IMR-90 (cell line): Measurements from ENCODE around the gene QRFP. TPM values are rescaled to one million over a fixed set of nuclear protein-coding genes. Genes with fewer than 3 reads are reported as not detected.
A peak's percentile ranks its signal among the peaks of the same experiment; 100 is the strongest.

Experiments used
- ATAC-seq: fragments of 200-7000 bp; cut with Tn5 transposase; 2 replicates; pipeline ENCODE4 v1.9.1; 2020; ENCODE audit warnings: low read depth, mild to moderate bottlenecking, moderate library complexity
- BruUV-seq: library from RNA; stranded (reverse); fragments of 400-500 nt; replicated peaks from 2 replicates; lab custom pipeline; 2021; lab: Mats Ljungman, UMichigan
- CTCF ChIA-PET: fragments of 300-600 bp; formaldehyde crosslinking; extraction: SDS; loops from one replicate; lab custom pipeline; 2021; ENCODE audit warnings: antibody characterized with exemption; lab: Yijun Ruan, JAX
- POLR2A ChIA-PET: fragments of 300-600 bp; sonication (Branson Sonifier 250); formaldehyde crosslinking; loops from one replicate; lab custom pipeline; 2022; ENCODE audit warnings: antibody characterized with exemption; ENCODE audit not compliant: unreplicated experiment; lab: Charles Lee
- DNase-seq: peaks from one replicate; pipeline ENCODE4 v3.0.0; 2013
- H2AFZ ChIP-seq: replicated peaks from 2 replicates; pipeline ENCODE3; 2013; ENCODE audit warnings: low read length, mild to moderate bottlenecking; ENCODE audit not compliant: poor library complexity
- H2AK5ac ChIP-seq: 2 replicates; pipeline ENCODE4 v1.6.1; 2013; ENCODE audit warnings: low read depth, low read length, inconsistent platforms
- H2AK9ac ChIP-seq: replicated peaks from 2 replicates; pipeline ENCODE3; 2013; ENCODE audit warnings: mild to moderate bottlenecking, low read depth, low read length, moderate library complexity; ENCODE audit not compliant: poor library complexity
- H2BK120ac ChIP-seq: 2 replicates; pipeline ENCODE4 v1.6.1; 2013; ENCODE audit warnings: low read depth, low read length, inconsistent platforms
- H2BK15ac ChIP-seq: 3 replicates; pipeline ENCODE4 v1.6.1; 2013; ENCODE audit warnings: low read depth, low read length, inconsistent platforms
- H2BK20ac ChIP-seq: 2 replicates; pipeline ENCODE4 v1.6.1; 2013; ENCODE audit warnings: low read depth, mild to moderate bottlenecking, inconsistent platforms, low read length, moderate library complexity
- H2BK5ac ChIP-seq: 2 replicates; pipeline ENCODE4 v1.6.1; 2013; ENCODE audit warnings: mild to moderate bottlenecking, low read depth, low read length, inconsistent platforms; ENCODE audit not compliant: poor library complexity, severe bottlenecking
- H3K14ac ChIP-seq: replicated peaks from 2 replicates; pipeline ENCODE4 v1.6.1; 2013; ENCODE audit warnings: low read depth, low read length, inconsistent platforms
- H3K18ac ChIP-seq: 2 replicates; pipeline ENCODE4 v1.6.1; 2013; ENCODE audit warnings: low read depth, low read length, control low read depth
- H3K23ac ChIP-seq: 2 replicates; pipeline ENCODE4 v1.6.1; 2013; ENCODE audit warnings: low read depth, low read length, inconsistent platforms
- H3K27ac ChIP-seq: 2 replicates; pipeline ENCODE4 v1.5.1; 2013; ENCODE audit warnings: mild to moderate bottlenecking, control low read depth, low read length; ENCODE audit not compliant: insufficient read depth
- H3K27me3 ChIP-seq: 2 replicates; pipeline ENCODE4 v1.6.1; 2013; ENCODE audit warnings: low read length; ENCODE audit not compliant: control insufficient read depth, insufficient read depth
- H3K36me3 ChIP-seq: 2 replicates; pipeline ENCODE4 v1.6.1; 2013; ENCODE audit warnings: low read length, mixed read lengths; ENCODE audit not compliant: control insufficient read depth, insufficient read depth
- H3K4ac ChIP-seq: 2 replicates; pipeline ENCODE4 v1.6.1; 2013; ENCODE audit warnings: low read depth, low read length, inconsistent platforms
- H3K4me1 ChIP-seq: 2 replicates; pipeline ENCODE4 v1.6.1; 2013; ENCODE audit warnings: low read length, mixed read lengths; ENCODE audit not compliant: control insufficient read depth, insufficient read depth
- H3K4me2 ChIP-seq: 2 replicates; pipeline ENCODE4 v1.6.1; 2013; ENCODE audit warnings: low read depth, mild to moderate bottlenecking, control low read depth, low read length, moderate library complexity
- H3K4me3 ChIP-seq: 2 replicates; pipeline ENCODE4 v1.5.1; 2013; ENCODE audit warnings: low read depth, mild to moderate bottlenecking, control low read depth, low read length, moderate library complexity; ENCODE audit not compliant: insufficient read depth
- H3K56ac ChIP-seq: 2 replicates; pipeline ENCODE4 v1.6.1; 2013; ENCODE audit warnings: low read length, inconsistent platforms; ENCODE audit not compliant: insufficient read depth; ENCODE audit errors: extremely low read depth
- H3K79me1 ChIP-seq, 2 experiments: 2 replicates each; pipeline ENCODE4 v1.6.1; 2013; ENCODE audit warnings: low read length in 2 of 2, inconsistent platforms in 1 of 2, low read depth in 1 of 2
- H3K9ac ChIP-seq: 2 replicates; pipeline ENCODE4 v1.6.1; 2013; ENCODE audit warnings: low read depth, low read length, control low read depth
- H3K9me1 ChIP-seq: 2 replicates; pipeline ENCODE4 v1.6.1; 2013; ENCODE audit warnings: low read length, inconsistent platforms; ENCODE audit not compliant: insufficient read depth
- H3K9me3 ChIP-seq: 2 replicates; pipeline ENCODE4 v1.6.1; 2013; ENCODE audit warnings: low read length; ENCODE audit not compliant: control insufficient read depth, insufficient read depth
- H4K20me1 ChIP-seq: 2 replicates; pipeline ENCODE4 v1.6.1; 2013; ENCODE audit warnings: low read length, inconsistent platforms; ENCODE audit not compliant: insufficient read depth
- H4K5ac ChIP-seq: 2 replicates; pipeline ENCODE4 v1.6.1; 2013; ENCODE audit warnings: mild to moderate bottlenecking, low read depth, low read length, control low read depth
- H4K8ac ChIP-seq, 2 experiments: 2 replicates each; pipeline ENCODE4 v1.6.1; 2013; ENCODE audit warnings: low read depth in 2 of 2, low read length in 2 of 2, control low read depth in 1 of 2, inconsistent platforms in 1 of 2
- H4K91ac ChIP-seq: 2 replicates; pipeline ENCODE4 v1.6.1; 2013; ENCODE audit warnings: low read depth, low read length, inconsistent platforms; ENCODE audit not compliant: insufficient read depth
- BHLHE40 ChIP-seq: fragments of 150-350 bp; IDR thresholded peaks from 2 replicates; pipeline ENCODE4 v1.6.1; 2016; ENCODE audit warnings: mild to moderate bottlenecking, low read depth, low read length
- CEBPB ChIP-seq: IDR thresholded peaks from 2 replicates; pipeline ENCODE4 v1.6.1; 2012; ENCODE audit warnings: low read depth, low read length, improper control_type of control experiment
- CHD1 ChIP-seq: IDR thresholded peaks from 2 replicates; pipeline ENCODE4 v1.6.1; 2012; ENCODE audit warnings: low read depth, low read length, improper control_type of control experiment
- FOS ChIP-seq: fragments of 150-350 bp; IDR thresholded peaks from 2 replicates; pipeline ENCODE4 v1.6.1; 2016; ENCODE audit warnings: low read depth, low read length
- MAFK ChIP-seq: IDR thresholded peaks from 2 replicates; pipeline ENCODE4 v1.6.1; 2012; ENCODE audit warnings: low read depth, low read length, improper control_type of control experiment
- MAZ ChIP-seq: IDR thresholded peaks from 2 replicates; pipeline ENCODE4 v1.6.1; 2012; ENCODE audit warnings: low read depth, mild to moderate bottlenecking, low read length, improper control_type of control experiment, moderate library complexity, borderline replicate concordance
- MXI1 ChIP-seq: IDR thresholded peaks from 2 replicates; pipeline ENCODE4 v1.6.1; 2012; ENCODE audit warnings: low read depth, mild to moderate bottlenecking, low read length, moderate library complexity, borderline replicate concordance
- NFE2L2 ChIP-seq: fragments of 150-350 bp; IDR thresholded peaks from 2 replicates; pipeline ENCODE4 v1.6.1; 2016; ENCODE audit warnings: low read depth, mild to moderate bottlenecking, low read length
- POLR2A ChIP-seq: IDR thresholded peaks from 2 replicates; pipeline ENCODE4 v1.6.1; 2012; ENCODE audit warnings: mild to moderate bottlenecking, low read depth, low read length
- RAD21 ChIP-seq: IDR thresholded peaks from 2 replicates; pipeline ENCODE4 v1.6.1; 2012; ENCODE audit warnings: low read length, improper control_type of control experiment
- RCOR1 ChIP-seq: IDR thresholded peaks from 2 replicates; pipeline ENCODE4 v1.6.1; 2012; ENCODE audit warnings: mild to moderate bottlenecking, low read length, improper control_type of control experiment; ENCODE audit not compliant: insufficient replicate concordance
- RFX5 ChIP-seq: IDR thresholded peaks from 2 replicates; pipeline ENCODE4 v1.8.0; 2012; ENCODE audit warnings: low read depth, mild to moderate bottlenecking, low read length, moderate library complexity
- SMC3 ChIP-seq: fragments of 150-350 bp; IDR thresholded peaks from 2 replicates; pipeline ENCODE4 v1.6.1; 2016; ENCODE audit warnings: low read depth, mild to moderate bottlenecking, antibody characterized with exemption, low read length, moderate library complexity
- WGBS, 2 experiments: methylation state at CpG; one replicate each; pipeline versions ENCODE4 v1.1.5 to v1.1.7; 2013; ENCODE audit warnings: missing lambda C conversion rate in 2 of 2; ENCODE audit not compliant: insufficient read length in 1 of 2; ENCODE audit errors: extremely low coverage in 2 of 2; 5-methylcytosine and 5-hydroxymethylcytosine counted together
- dilution Hi-C: fragments of 300-500 bp; cut with HindIII; formaldehyde crosslinking; loops from one replicate; pipeline ENCODE4 v1.14.3; 2018; ENCODE audit warnings: low sequenced_read_pairs; ENCODE audit not compliant: unreplicated experiment
- in situ Hi-C: fragments of 300-500 bp; cut with MboI; formaldehyde crosslinking; loops from 3 replicates; pipeline ENCODE4 v1.14.3; 2019; ENCODE audit warnings: low sequenced_read_pairs, inconsistent platforms, mixed read lengths
- intact Hi-C: fragments of 100-400 bp; cut with micrococcal nuclease; formaldehyde crosslinking; loops from 2 replicates; pipeline ENCODE4 v1.10.0; 2022
- polyA plus RNA-seq, 3 experiments: library from polyadenylated mRNA; depleted of rRNA; stranded (reverse); fragments of >200 nt; gene quantifications; 2 replicates each; pipeline ENCODE4 v1.2.3, GENCODE V29; 2012; ENCODE audit warnings: low replicate concordance in 1 of 3
- total RNA-seq: library from RNA; depleted of rRNA; stranded (reverse); fragments of >200 nt; gene quantifications from 2 replicates; pipeline ENCODE4 v1.2.3, GENCODE V29; 2012
- TF ChIP-seq, protein P1 (sequence below): fragments of 150-350 bp; IDR thresholded peaks from 2 replicates; pipeline ENCODE4 v1.6.1; 2016; ENCODE audit warnings: low read depth, mild to moderate bottlenecking, low read length, moderate library complexity, borderline replicate concordance
- TF ChIP-seq, protein P2 (sequence below): fragments of 150-350 bp; IDR thresholded peaks from 2 replicates; pipeline ENCODE4 v1.6.1; 2017; ENCODE audit warnings: mild to moderate bottlenecking, antibody characterized with exemption, low read length, low read depth
- TF ChIP-seq, protein P3 (sequence below): conservative IDR thresholded peaks from 2 replicates; pipeline ENCODE4 v1.5.1; 2012; ENCODE audit warnings: mild to moderate bottlenecking, low read depth, low read length, improper control_type of control experiment

The QRFP gene
- total and polyA plus RNA-seq, 2 of the 4 experiments (the other 2 are of a cell fraction) = not detected

DNA sequence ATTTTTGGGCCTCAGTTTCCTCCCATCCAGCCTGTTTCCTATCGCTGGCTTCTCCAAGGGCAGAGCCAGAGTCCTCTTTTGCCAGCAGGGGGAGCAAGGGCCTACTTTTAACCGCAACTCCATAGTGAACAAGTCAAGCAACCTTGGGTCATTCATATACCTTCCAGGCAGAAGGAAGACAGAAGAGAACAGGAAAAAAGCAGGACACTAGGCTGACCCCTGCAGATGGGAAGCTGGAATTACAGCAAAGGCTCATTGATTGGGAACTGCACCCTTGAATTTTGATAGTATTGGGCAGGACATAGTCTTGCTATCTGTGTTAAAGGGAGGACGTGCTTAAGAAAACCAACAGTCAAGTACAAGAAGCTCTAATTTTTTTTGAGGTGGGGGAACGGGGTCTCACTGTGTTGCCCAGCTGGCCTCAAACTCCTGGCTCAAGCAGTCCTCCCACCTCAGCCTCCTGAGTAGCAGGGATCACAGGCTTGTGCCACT is 30.1 kb downstream of the QRFP start:
- Histone ChIP-seq H3K56ac (no peak overlapping the region), H4K20me1 (peaks cover 74% of the 10 kb centered on the region), H2AFZ (no peak overlapping the region), H3K79me1 (peaks cover 41 to 94% of the 10 kb centered on the region in 2 experiments), H2BK5ac (no peak overlapping the region), H3K9ac (no peak overlapping the region), H3K4me2 (no peak overlapping the region), H3K18ac (no peak overlapping the region), H4K5ac (no peak overlapping the region), H4K8ac (no peak overlapping the region), H2AK9ac (no peak overlapping the region), H3K4me3 (no peak overlapping the region), H2BK120ac (no peak overlapping the region), H4K91ac (no peak overlapping the region), H3K14ac (no peak overlapping the region), H3K9me3 (no peaks in the 10 kb centered on the region), H2BK15ac (no peak overlapping the region), H3K27me3 (no peaks in the 10 kb centered on the region), H3K27ac (no peak overlapping the region), H2BK20ac (no peak overlapping the region), H3K4me1 (peaks cover 8% of the 10 kb centered on the region), H3K4ac (no peak overlapping the region), H2AK5ac (no peak overlapping the region), H3K9me1 (peaks cover 4% of the 10 kb centered on the region; the same call in 1 of the 2 replicates), H3K36me3 (peaks cover 47% of the 10 kb centered on the region), H3K23ac (no peak overlapping the region)
- CTCF ChIA-PET = interaction anchor here (0.6 to 2.5 kb wide), 12 partner anchors 8 to 180 kb away, joined by 3 to 12 read pairs (median 5); no protein-coding TSS in a partner anchor
- dilution Hi-C loops (no loop called here), intact Hi-C loops (loop anchor here (1.0 kb wide), 2 partner anchors 132 to 154 kb away; no protein-coding TSS in a partner anchor), in situ Hi-C loops (no loop called here)
- no peak for TF ChIP-seq POLR2A
- TF ChIP-seq FOS = no peak
- TF ChIP-seq NFE2L2 = no peak
- TF ChIP-seq RAD21 = peak; percentile 74
- no peak for TF ChIP-seq RCOR1
- TF ChIP-seq SMC3 = peak; percentile 73
- TF ChIP-seq CEBPB = no peak
- TF ChIP-seq MAFK = no peak
- no peak for TF ChIP-seq BHLHE40
- TF ChIP-seq CHD1 = no peak
- TF ChIP-seq, protein P1, sequence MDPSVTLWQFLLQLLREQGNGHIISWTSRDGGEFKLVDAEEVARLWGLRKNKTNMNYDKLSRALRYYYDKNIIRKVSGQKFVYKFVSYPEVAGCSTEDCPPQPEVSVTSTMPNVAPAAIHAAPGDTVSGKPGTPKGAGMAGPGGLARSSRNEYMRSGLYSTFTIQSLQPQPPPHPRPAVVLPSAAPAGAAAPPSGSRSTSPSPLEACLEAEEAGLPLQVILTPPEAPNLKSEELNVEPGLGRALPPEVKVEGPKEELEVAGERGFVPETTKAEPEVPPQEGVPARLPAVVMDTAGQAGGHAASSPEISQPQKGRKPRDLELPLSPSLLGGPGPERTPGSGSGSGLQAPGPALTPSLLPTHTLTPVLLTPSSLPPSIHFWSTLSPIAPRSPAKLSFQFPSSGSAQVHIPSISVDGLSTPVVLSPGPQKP = no peak
- TF ChIP-seq, protein P2, sequence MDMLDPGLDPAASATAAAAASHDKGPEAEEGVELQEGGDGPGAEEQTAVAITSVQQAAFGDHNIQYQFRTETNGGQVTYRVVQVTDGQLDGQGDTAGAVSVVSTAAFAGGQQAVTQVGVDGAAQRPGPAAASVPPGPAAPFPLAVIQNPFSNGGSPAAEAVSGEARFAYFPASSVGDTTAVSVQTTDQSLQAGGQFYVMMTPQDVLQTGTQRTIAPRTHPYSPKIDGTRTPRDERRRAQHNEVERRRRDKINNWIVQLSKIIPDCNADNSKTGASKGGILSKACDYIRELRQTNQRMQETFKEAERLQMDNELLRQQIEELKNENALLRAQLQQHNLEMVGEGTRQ = no peak
- TF ChIP-seq RFX5 = no peak
- no peak for TF ChIP-seq MXI1
- no peak for TF ChIP-seq MAZ
- TF ChIP-seq, protein P3, sequence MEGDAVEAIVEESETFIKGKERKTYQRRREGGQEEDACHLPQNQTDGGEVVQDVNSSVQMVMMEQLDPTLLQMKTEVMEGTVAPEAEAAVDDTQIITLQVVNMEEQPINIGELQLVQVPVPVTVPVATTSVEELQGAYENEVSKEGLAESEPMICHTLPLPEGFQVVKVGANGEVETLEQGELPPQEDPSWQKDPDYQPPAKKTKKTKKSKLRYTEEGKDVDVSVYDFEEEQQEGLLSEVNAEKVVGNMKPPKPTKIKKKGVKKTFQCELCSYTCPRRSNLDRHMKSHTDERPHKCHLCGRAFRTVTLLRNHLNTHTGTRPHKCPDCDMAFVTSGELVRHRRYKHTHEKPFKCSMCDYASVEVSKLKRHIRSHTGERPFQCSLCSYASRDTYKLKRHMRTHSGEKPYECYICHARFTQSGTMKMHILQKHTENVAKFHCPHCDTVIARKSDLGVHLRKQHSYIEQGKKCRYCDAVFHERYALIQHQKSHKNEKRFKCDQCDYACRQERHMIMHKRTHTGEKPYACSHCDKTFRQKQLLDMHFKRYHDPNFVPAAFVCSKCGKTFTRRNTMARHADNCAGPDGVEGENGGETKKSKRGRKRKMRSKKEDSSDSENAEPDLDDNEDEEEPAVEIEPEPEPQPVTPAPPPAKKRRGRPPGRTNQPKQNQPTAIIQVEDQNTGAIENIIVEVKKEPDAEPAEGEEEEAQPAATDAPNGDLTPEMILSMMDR = peak; percentile 88
- POLR2A ChIA-PET = no interaction called here
- peak; percentile 82 for ATAC-seq
- no TSS peak for BruUV-seq
- WGBS, 2 experiments = 17% methylated on average over 1 of the region's 4 CpGs; no CpG with 5 or more reads in 1 of the 2 experiments
- peak; percentile 89 for DNase-seq
